Measurements from ENCODE around the gene NCAPD2.

GRCh38 chr12:6532927-6533652 lies 39.2 kb downstream of the NCAPD2 start:
- TF ChIP-seq, protein P1, sequence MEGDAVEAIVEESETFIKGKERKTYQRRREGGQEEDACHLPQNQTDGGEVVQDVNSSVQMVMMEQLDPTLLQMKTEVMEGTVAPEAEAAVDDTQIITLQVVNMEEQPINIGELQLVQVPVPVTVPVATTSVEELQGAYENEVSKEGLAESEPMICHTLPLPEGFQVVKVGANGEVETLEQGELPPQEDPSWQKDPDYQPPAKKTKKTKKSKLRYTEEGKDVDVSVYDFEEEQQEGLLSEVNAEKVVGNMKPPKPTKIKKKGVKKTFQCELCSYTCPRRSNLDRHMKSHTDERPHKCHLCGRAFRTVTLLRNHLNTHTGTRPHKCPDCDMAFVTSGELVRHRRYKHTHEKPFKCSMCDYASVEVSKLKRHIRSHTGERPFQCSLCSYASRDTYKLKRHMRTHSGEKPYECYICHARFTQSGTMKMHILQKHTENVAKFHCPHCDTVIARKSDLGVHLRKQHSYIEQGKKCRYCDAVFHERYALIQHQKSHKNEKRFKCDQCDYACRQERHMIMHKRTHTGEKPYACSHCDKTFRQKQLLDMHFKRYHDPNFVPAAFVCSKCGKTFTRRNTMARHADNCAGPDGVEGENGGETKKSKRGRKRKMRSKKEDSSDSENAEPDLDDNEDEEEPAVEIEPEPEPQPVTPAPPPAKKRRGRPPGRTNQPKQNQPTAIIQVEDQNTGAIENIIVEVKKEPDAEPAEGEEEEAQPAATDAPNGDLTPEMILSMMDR (optimal IDR thresholded peaks at IDR 0.05 in 1 of 3, IDR thresholded peaks at IDR 0.05 in 1 of 3, conservative IDR thresholded peaks at IDR 0.05 in 1 of 3; ENCODE audit: extremely low read depth in 1 of 3, insufficient read depth in 2 of 3, low read length in 3 of 3), result no peak
- TF ChIP-seq EZH2 (IDR thresholded peaks at IDR 0.05; ENCODE audit: low read length), result no peak
